SK-N-SH treated with all-trans-retinoic acid at 6 μM for 48 hours (cell line): ENCODE results near the gene KCNMA1.

Experiments
- ATAC-seq: fragments of 200-7000 bp; cut with Tn5 transposase; 3 replicates; pipeline ENCODE4 v1.9.1; 2020; ENCODE audit warnings: mild to moderate bottlenecking, moderate library complexity
- ARNTL ChIP-seq: fragments of 450-650 bp; formaldehyde crosslinking; IDR thresholded peaks from 2 replicates; pipeline ENCODE4 v1.5.0; 2020; ENCODE audit warnings: low read depth, mild to moderate bottlenecking, moderate library complexity, borderline replicate concordance
- BACH2 ChIP-seq: fragments of 250-450 bp; sonication (Bioruptor Pico); IDR thresholded peaks from 2 replicates; pipeline ENCODE4 v1.9.0; 2021; ENCODE audit warnings: mild to moderate bottlenecking, borderline replicate concordance
- CSDC2 ChIP-seq: fragments of 250-450 bp; sonication (Bioruptor Pico); IDR thresholded peaks from 2 replicates; pipeline ENCODE4 v1.5.0; 2020; ENCODE audit warnings: mild to moderate bottlenecking, moderate library complexity
- ESRRG ChIP-seq: fragments of 250-450 bp; sonication (Bioruptor Pico); IDR thresholded peaks from 2 replicates; pipeline ENCODE4 v1.6.1; 2021; ENCODE audit warnings: mild to moderate bottlenecking
- GLIS3 ChIP-seq: fragments of 250-450 bp; sonication (Bioruptor Pico); IDR thresholded peaks from 2 replicates; pipeline ENCODE4 v1.5.0; 2020; ENCODE audit warnings: mild to moderate bottlenecking, moderate library complexity
- ISL1 ChIP-seq: fragments of 250-450 bp; sonication (Bioruptor Pico); IDR thresholded peaks from 2 replicates; pipeline ENCODE4 v2.1.2; 2022; ENCODE audit warnings: mild to moderate bottlenecking, moderate library complexity
- OSR1 ChIP-seq: fragments of 250-450 bp; sonication (Bioruptor Pico); IDR thresholded peaks from 2 replicates; pipeline ENCODE4 v1.8.0; 2022; ENCODE audit warnings: moderate library complexity, mild to moderate bottlenecking, inconsistent platforms
- PATZ1 ChIP-seq: fragments of 250-450 bp; sonication (Bioruptor Pico); IDR thresholded peaks from 2 replicates; pipeline ENCODE4 v1.8.0; 2020; ENCODE audit warnings: mild to moderate bottlenecking, moderate library complexity, borderline replicate concordance
- PPARA ChIP-seq: fragments of 250-450 bp; sonication (Bioruptor Pico); IDR thresholded peaks from 2 replicates; pipeline ENCODE4 v1.5.0; 2020; ENCODE audit warnings: mild to moderate bottlenecking, borderline replicate concordance
- RARB ChIP-seq: fragments of 250-450 bp; sonication (Bioruptor Pico); IDR thresholded peaks from 2 replicates; pipeline ENCODE4 v1.8.0; 2021; ENCODE audit warnings: mild to moderate bottlenecking, moderate library complexity
- SNAI2 ChIP-seq: fragments of 250-450 bp; sonication (Bioruptor Pico); IDR thresholded peaks from 2 replicates; pipeline ENCODE4 v1.5.0; 2020; ENCODE audit warnings: mild to moderate bottlenecking, moderate library complexity
- TCF4 ChIP-seq: fragments of 250-450 bp; sonication (Bioruptor Pico); IDR thresholded peaks from 2 replicates; pipeline ENCODE4 v1.8.0; 2021; ENCODE audit warnings: mild to moderate bottlenecking, moderate library complexity, borderline replicate concordance
- TOX ChIP-seq: fragments of 250-450 bp; sonication (Bioruptor Pico); IDR thresholded peaks from 2 replicates; pipeline ENCODE4 v1.8.0; 2021; ENCODE audit warnings: mild to moderate bottlenecking, moderate library complexity, borderline replicate concordance
- ZC3H10 ChIP-seq: fragments of 250-450 bp; sonication (Bioruptor Pico); IDR thresholded peaks from 2 replicates; pipeline ENCODE4 v1.5.1; 2021; ENCODE audit warnings: mild to moderate bottlenecking, moderate library complexity
- ZFP3 ChIP-seq: fragments of 250-450 bp; sonication (Bioruptor Pico); IDR thresholded peaks from 2 replicates; pipeline ENCODE4 v1.5.0; 2020; ENCODE audit warnings: mild to moderate bottlenecking, moderate library complexity
- ZFP30 ChIP-seq: fragments of 450-650 bp; formaldehyde crosslinking; IDR thresholded peaks from 2 replicates; pipeline ENCODE4 v1.5.0; 2022; ENCODE audit warnings: mild to moderate bottlenecking, moderate library complexity
- ZNF565 ChIP-seq: fragments of 450-650 bp; formaldehyde crosslinking; conservative IDR thresholded peaks from 2 replicates; pipeline ENCODE4 v1.5.0; 2020; ENCODE audit warnings: low read depth, mild to moderate bottlenecking, moderate library complexity
- ZNF70 ChIP-seq: fragments of 450-650 bp; formaldehyde crosslinking; IDR thresholded peaks from 2 replicates; pipeline ENCODE4 v1.5.0; 2020; ENCODE audit warnings: mild to moderate bottlenecking, moderate library complexity
- ZNF8 ChIP-seq: fragments of 450-650 bp; formaldehyde crosslinking; IDR thresholded peaks from 2 replicates; pipeline ENCODE4 v1.5.0; 2020; ENCODE audit warnings: mild to moderate bottlenecking, moderate library complexity
- TF ChIP-seq, protein P1 (sequence below): fragments of 250-450 bp; sonication (Bioruptor Pico); IDR thresholded peaks from 2 replicates; pipeline ENCODE4 v1.8.0; 2021; ENCODE audit warnings: low read depth, mild to moderate bottlenecking, moderate library complexity, borderline replicate concordance
- TF ChIP-seq, protein P2 (sequence below): fragments of 250-450 bp; sonication (Bioruptor Pico); IDR thresholded peaks from 2 replicates; pipeline ENCODE4 v1.5.0; 2020; ENCODE audit warnings: mild to moderate bottlenecking, moderate library complexity
- TF ChIP-seq, protein P3 (sequence below): fragments of 250-450 bp; sonication (Bioruptor Pico); IDR thresholded peaks from 2 replicates; pipeline ENCODE4 v1.5.1; 2020; ENCODE audit warnings: low read depth, mild to moderate bottlenecking, moderate library complexity

Gene KCNMA1

GRCh38 chr10:77282163-77282562 is 355.4 kb downstream of the KCNMA1 start:
- TF ChIP-seq TCF4 (CRISPR knock-in tag) = no peak
- TF ChIP-seq ARNTL (CRISPR knock-in tag) = no peak
- no peak for TF ChIP-seq GLIS3 (CRISPR knock-in tag)
- TF ChIP-seq ESRRG (CRISPR knock-in tag) = no peak
- no peak for TF ChIP-seq TOX (CRISPR knock-in tag)
- TF ChIP-seq, protein P1, sequence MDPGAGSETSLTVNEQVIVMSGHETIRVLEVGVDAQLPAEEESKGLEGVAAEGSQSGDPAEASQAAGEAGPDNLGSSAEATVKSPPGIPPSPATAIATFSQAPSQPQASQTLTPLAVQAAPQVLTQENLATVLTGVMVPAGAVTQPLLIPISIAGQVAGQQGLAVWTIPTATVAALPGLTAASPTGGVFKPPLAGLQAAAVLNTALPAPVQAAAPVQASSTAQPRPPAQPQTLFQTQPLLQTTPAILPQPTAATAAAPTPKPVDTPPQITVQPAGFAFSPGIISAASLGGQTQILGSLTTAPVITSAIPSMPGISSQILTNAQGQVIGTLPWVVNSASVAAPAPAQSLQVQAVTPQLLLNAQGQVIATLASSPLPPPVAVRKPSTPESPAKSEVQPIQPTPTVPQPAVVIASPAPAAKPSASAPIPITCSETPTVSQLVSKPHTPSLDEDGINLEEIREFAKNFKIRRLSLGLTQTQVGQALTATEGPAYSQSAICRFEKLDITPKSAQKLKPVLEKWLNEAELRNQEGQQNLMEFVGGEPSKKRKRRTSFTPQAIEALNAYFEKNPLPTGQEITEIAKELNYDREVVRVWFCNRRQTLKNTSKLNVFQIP = no peak
- no peak for TF ChIP-seq ZNF565
- TF ChIP-seq, protein P2, sequence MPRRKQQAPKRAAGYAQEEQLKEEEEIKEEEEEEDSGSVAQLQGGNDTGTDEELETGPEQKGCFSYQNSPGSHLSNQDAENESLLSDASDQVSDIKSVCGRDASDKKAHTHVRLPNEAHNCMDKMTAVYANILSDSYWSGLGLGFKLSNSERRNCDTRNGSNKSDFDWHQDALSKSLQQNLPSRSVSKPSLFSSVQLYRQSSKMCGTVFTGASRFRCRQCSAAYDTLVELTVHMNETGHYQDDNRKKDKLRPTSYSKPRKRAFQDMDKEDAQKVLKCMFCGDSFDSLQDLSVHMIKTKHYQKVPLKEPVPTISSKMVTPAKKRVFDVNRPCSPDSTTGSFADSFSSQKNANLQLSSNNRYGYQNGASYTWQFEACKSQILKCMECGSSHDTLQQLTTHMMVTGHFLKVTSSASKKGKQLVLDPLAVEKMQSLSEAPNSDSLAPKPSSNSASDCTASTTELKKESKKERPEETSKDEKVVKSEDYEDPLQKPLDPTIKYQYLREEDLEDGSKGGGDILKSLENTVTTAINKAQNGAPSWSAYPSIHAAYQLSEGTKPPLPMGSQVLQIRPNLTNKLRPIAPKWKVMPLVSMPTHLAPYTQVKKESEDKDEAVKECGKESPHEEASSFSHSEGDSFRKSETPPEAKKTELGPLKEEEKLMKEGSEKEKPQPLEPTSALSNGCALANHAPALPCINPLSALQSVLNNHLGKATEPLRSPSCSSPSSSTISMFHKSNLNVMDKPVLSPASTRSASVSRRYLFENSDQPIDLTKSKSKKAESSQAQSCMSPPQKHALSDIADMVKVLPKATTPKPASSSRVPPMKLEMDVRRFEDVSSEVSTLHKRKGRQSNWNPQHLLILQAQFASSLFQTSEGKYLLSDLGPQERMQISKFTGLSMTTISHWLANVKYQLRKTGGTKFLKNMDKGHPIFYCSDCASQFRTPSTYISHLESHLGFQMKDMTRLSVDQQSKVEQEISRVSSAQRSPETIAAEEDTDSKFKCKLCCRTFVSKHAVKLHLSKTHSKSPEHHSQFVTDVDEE (CRISPR knock-in tag) = no peak
- no peak for TF ChIP-seq ZFP3
- TF ChIP-seq, protein P3, sequence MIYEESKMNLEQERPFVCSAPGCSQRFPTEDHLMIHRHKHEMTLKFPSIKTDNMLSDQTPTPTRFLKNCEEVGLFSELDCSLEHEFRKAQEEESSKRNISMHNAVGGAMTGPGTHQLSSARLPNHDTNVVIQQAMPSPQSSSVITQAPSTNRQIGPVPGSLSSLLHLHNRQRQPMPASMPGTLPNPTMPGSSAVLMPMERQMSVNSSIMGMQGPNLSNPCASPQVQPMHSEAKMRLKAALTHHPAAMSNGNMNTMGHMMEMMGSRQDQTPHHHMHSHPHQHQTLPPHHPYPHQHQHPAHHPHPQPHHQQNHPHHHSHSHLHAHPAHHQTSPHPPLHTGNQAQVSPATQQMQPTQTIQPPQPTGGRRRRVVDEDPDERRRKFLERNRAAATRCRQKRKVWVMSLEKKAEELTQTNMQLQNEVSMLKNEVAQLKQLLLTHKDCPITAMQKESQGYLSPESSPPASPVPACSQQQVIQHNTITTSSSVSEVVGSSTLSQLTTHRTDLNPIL = no peak
- TF ChIP-seq ZNF8 (CRISPR knock-in tag) = no peak
- TF ChIP-seq ISL1 (CRISPR knock-in tag) = no peak
- no peak for TF ChIP-seq ZNF70
- no peak for TF ChIP-seq BACH2 (CRISPR knock-in tag)
- TF ChIP-seq PPARA (CRISPR knock-in tag) = no peak
- no peak for TF ChIP-seq CSDC2 (CRISPR knock-in tag)
- no peak for TF ChIP-seq PATZ1 (CRISPR knock-in tag)
- ATAC-seq = no peak

DNA sequence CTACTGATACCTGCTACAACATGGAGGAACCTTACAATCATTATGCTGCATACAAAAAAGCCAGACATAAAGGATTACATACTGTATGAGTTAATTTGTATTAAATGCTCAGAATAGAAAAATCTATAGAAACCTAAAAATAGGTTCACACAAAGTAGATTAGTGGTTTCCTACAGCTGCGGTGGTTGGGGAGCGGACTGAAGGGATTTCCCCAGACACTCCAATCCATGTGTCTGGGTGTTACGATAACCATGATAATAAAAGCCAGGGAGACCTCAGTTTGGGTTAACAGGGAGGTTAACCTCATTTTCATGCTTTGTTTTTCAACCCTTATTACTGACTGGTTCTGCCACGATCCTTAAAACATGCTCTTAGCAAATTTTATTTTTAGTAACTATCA is 355.9 kb downstream of the KCNMA1 start:
- no peak for ATAC-seq
- no peak for TF ChIP-seq ESRRG (CRISPR knock-in tag)

- TF ChIP-seq ZFP30 = no peak
- TF ChIP-seq OSR1 = no peak
- no peak for TF ChIP-seq ZNF565
- no peak for TF ChIP-seq BACH2 (CRISPR knock-in tag)
- TF ChIP-seq ARNTL (CRISPR knock-in tag) = no peak
- no peak for TF ChIP-seq TOX (CRISPR knock-in tag)
- no peak for TF ChIP-seq SNAI2 (CRISPR knock-in tag)
- no peak for TF ChIP-seq ZFP3
- TF ChIP-seq RARB (CRISPR knock-in tag) = no peak
- no peak for TF ChIP-seq CSDC2 (CRISPR knock-in tag)
- no peak for TF ChIP-seq PPARA (CRISPR knock-in tag)
- TF ChIP-seq ZC3H10 (CRISPR knock-in tag) = no peak
- TF ChIP-seq TCF4 (CRISPR knock-in tag) = no peak
- no peak for TF ChIP-seq PATZ1 (CRISPR knock-in tag)
- TF ChIP-seq, protein P3 = no peak
- TF ChIP-seq ISL1 (CRISPR knock-in tag) = no peak
- TF ChIP-seq, protein P2 (CRISPR knock-in tag) = no peak
- TF ChIP-seq GLIS3 (CRISPR knock-in tag) = no peak
- TF ChIP-seq ZNF8 (CRISPR knock-in tag) = no peak
Measured at GRCh38 chr10:77279207-77279606, 358.4 kb downstream of the KCNMA1 start.

More at GRCh38 chr10:77279207-77279606, 358.4 kb downstream of the KCNMA1 start:
- ATAC-seq = no peak
